CD4-positive, CD25-positive, alpha-beta regulatory T cell (primary cell): ENCODE results near the gene MTR. TPM values are rescaled to one million over a fixed set of nuclear protein-coding genes. Genes with fewer than 3 reads are reported as not detected.

ENCODE experiments used
- ATAC-seq, 2 donors: fragments of 150-1000 bp; cut with Tn5 transposase; one replicate each; pipeline ENCODE4 v1.10.0; 2021; ENCODE audit warnings: low read depth in 2 of 2, moderate number of reproducible peaks in 2 of 2, moderate library complexity in 1 of 2
- DNase-seq, 3 donors: peaks; one replicate each; pipeline versions ENCODE4 v3.0.0 to v3.0.0-alpha.2; 2012 to 2022; ENCODE audit warnings: mixed read lengths in 1 of 3
- H3K27ac ChIP-seq: one replicate; pipeline ENCODE4 v1.7.0; 2013; ENCODE audit warnings: mild to moderate bottlenecking, low read length; ENCODE audit not compliant: insufficient read depth, poor library complexity, severe bottlenecking
- H3K27me3 ChIP-seq: one replicate; pipeline ENCODE4 v1.7.0; 2013; ENCODE audit warnings: low read length; ENCODE audit not compliant: control insufficient read depth, insufficient read depth
- H3K36me3 ChIP-seq: one replicate; pipeline ENCODE4 v1.7.0; 2013; ENCODE audit warnings: mild to moderate bottlenecking, low read length, moderate library complexity; ENCODE audit not compliant: control insufficient read depth, insufficient read depth
- H3K4me1 ChIP-seq: 2 replicates; pipeline ENCODE4 v1.7.0; 2013; ENCODE audit warnings: mild to moderate bottlenecking, low read length; ENCODE audit not compliant: insufficient read depth, control insufficient read depth, poor library complexity, severe bottlenecking
- H3K4me3 ChIP-seq: one replicate; pipeline ENCODE4 v1.7.0; 2013; ENCODE audit warnings: low read depth, mild to moderate bottlenecking, low read length, moderate library complexity
- H3K9me3 ChIP-seq, 2 experiments: 1 replicate in 1 of 2; 2 replicates in 1 of 2; pipeline ENCODE4 v1.7.0; 2013; ENCODE audit warnings: low read length in 2 of 2, mild to moderate bottlenecking in 1 of 2, moderate library complexity in 1 of 2; ENCODE audit not compliant: control insufficient read depth in 2 of 2
- H3K27ac Mint-ChIP-seq, 3 donors: one replicate each; pipeline ENCODE4 v1.8.0; 2020 to 2022; ENCODE audit warnings: mild to moderate bottlenecking in 3 of 3, mixed read lengths in 3 of 3, moderate library complexity in 2 of 3
- H3K27me3 Mint-ChIP-seq: one replicate; pipeline ENCODE4 v1.8.0; 2022; ENCODE audit warnings: mild to moderate bottlenecking, mixed read lengths
- H3K36me3 Mint-ChIP-seq: one replicate; pipeline ENCODE4 v1.8.0; 2020; ENCODE audit warnings: mixed read lengths
- H3K4me1 Mint-ChIP-seq, 4 donors: one replicate each; pipeline ENCODE4 v1.8.0; 2020 to 2022; ENCODE audit warnings: mixed read lengths in 4 of 4, mild to moderate bottlenecking in 1 of 4
- H3K4me3 Mint-ChIP-seq, 4 donors: one replicate each; pipeline ENCODE4 v1.8.0; 2020 to 2022; ENCODE audit warnings: mild to moderate bottlenecking in 4 of 4, mixed read lengths in 4 of 4, moderate library complexity in 3 of 4
- H3K9me3 Mint-ChIP-seq, 7 donors: one replicate each; pipeline ENCODE4 v1.8.0; 2020 to 2022; ENCODE audit warnings: mixed read lengths in 7 of 7, mild to moderate bottlenecking in 3 of 7, moderate library complexity in 2 of 7
- polyA plus RNA-seq, 4 donors: library from polyadenylated mRNA; unstranded; fragments of 300-500 nt; fragmentation: Illumina TruSeq; gene quantifications; one replicate each; pipeline ENCODE4 v1.2.3, GENCODE V29; 2021
- total RNA-seq: library from RNA; stranded (reverse); gene quantifications from one replicate; pipeline ENCODE4 v1.2.3, GENCODE V29; 2022

Gene MTR
- total and polyA plus RNA-seq, 5 donors from 2014 or later, result 12.6 to 44.5 (median 14.8) TPM

- peaks cover 2% of the 10 kb centered on the region for H3K27me3 ChIP-seq
- no peaks in the 10 kb centered on the region for H3K9me3 ChIP-seq
- H3K27ac ChIP-seq, result no peak overlapping the region
- H3K4me3 ChIP-seq, result no peak overlapping the region
- H3K27me3 Mint-ChIP-seq, result peaks cover 4% of the 10 kb centered on the region
- no peaks in the 10 kb centered on the region for H3K9me3 Mint-ChIP-seq
- ATAC-seq, result no peak
- DNase-seq, result peak in 1 of 3 donors; percentile 27
- H3K4me1 ChIP-seq, result no peaks in the 10 kb centered on the region
- no peak overlapping the region for H3K27ac Mint-ChIP-seq
- no peaks in the 10 kb centered on the region for H3K36me3 Mint-ChIP-seq
- no peaks in the 10 kb centered on the region for H3K36me3 ChIP-seq
- no peak overlapping the region for H3K4me3 Mint-ChIP-seq
- H3K4me1 Mint-ChIP-seq, result no peaks in the 10 kb centered on the region
Observed at GRCh38 chr1:236753516-236753915, 41.6 kb upstream of the MTR start.

GRCh38 chr1:236753964-236754363, 41.1 kb upstream of the MTR start:
- Histone ChIP-seq H3K4me1 (no peaks in the 10 kb centered on the region), H3K9me3 (no peaks in the 10 kb centered on the region), H3K4me3 (no peak overlapping the region), H3K27ac (no peak overlapping the region), H3K27me3 (peaks cover 2% of the 10 kb centered on the region), H3K36me3 (no peaks in the 10 kb centered on the region)
- no peak overlapping the region for H3K27ac Mint-ChIP-seq
- no peaks in the 10 kb centered on the region for H3K36me3 Mint-ChIP-seq
- H3K9me3 Mint-ChIP-seq, result no peaks in the 10 kb centered on the region
- peaks cover 1% of the 10 kb centered on the region for H3K27me3 Mint-ChIP-seq
- peaks cover 0 to 1% (median 0%) of the 10 kb centered on the region in 4 donors for H3K4me1 Mint-ChIP-seq
- no peak overlapping the region for H3K4me3 Mint-ChIP-seq
- no peak for DNase-seq
- ATAC-seq, result no peak

- H3K36me3 Mint-ChIP-seq, result no peaks in the 10 kb centered on the region
- H3K9me3 ChIP-seq, result no peaks in the 10 kb centered on the region
- no peak overlapping the region for H3K27ac ChIP-seq
- no peaks in the 10 kb centered on the region for H3K4me1 ChIP-seq
- no peaks in the 10 kb centered on the region for H3K36me3 ChIP-seq
- H3K27me3 ChIP-seq, result peaks cover 2% of the 10 kb centered on the region
- DNase-seq (no peak), ATAC-seq (no peak)
- peaks cover 0 to 7% (median 3%) of the 10 kb centered on the region in 4 donors for H3K4me1 Mint-ChIP-seq
- H3K27ac Mint-ChIP-seq, result no peak overlapping the region
- peaks cover 5% of the 10 kb centered on the region for H3K27me3 Mint-ChIP-seq
- H3K4me3 Mint-ChIP-seq, result no peak overlapping the region
- H3K4me3 ChIP-seq, result no peak overlapping the region
- H3K9me3 Mint-ChIP-seq, result no peaks in the 10 kb centered on the region
Observed at GRCh38 chr1:236754525-236755210, 40.4 kb upstream of the MTR start.

GRCh38 chr1:236757640-236758039, 37.5 kb upstream of the MTR start:
- H3K27me3 Mint-ChIP-seq, result peaks cover 9% of the 10 kb centered on the region
- no peaks in the 10 kb centered on the region for H3K36me3 Mint-ChIP-seq
- Histone ChIP-seq H3K27ac (no peak overlapping the region), H3K27me3 (no peaks in the 10 kb centered on the region), H3K4me1 (no peaks in the 10 kb centered on the region), H3K4me3 (no peak overlapping the region), H3K9me3 (no peaks in the 10 kb centered on the region), H3K36me3 (no peaks in the 10 kb centered on the region)
- H3K4me1 Mint-ChIP-seq, result peaks cover 0 to 7% (median 3%) of the 10 kb centered on the region in 4 donors
- H3K9me3 Mint-ChIP-seq, result no peaks in the 10 kb centered on the region
- no peak overlapping the region for H3K4me3 Mint-ChIP-seq
- no peak overlapping the region for H3K27ac Mint-ChIP-seq
- DNase-seq (no peak), ATAC-seq (no peak)

- Histone ChIP-seq H3K4me3 (peak overlapping the region; percentile 34), H3K9me3 (no peaks in the 10 kb centered on the region), H3K27me3 (peaks cover 1% of the 10 kb centered on the region), H3K36me3 (no peaks in the 10 kb centered on the region), H3K4me1 (no peaks in the 10 kb centered on the region), H3K27ac (no peak overlapping the region)
- Mint-ChIP-seq H3K4me1 (peaks cover 0 to 7% (median 3%) of the 10 kb centered on the region in 4 donors), H3K27me3 (peaks cover 11% of the 10 kb centered on the region), H3K4me3 (peak overlapping the region in 1 of 4 donors; percentile 49), H3K36me3 (no peaks in the 10 kb centered on the region), H3K27ac (peak overlapping the region in 2 of 3 donors; percentile 9 to 75), H3K9me3 (no peaks in the 10 kb centered on the region)
- ATAC-seq, result no peak
- DNase-seq, result peak in 2 of 3 donors; percentile 38 to 66
Observed at GRCh38 chr1:236759252-236759859, 35.7 kb upstream of the MTR start.

GRCh38 chr1:236760480-236760879, 34.6 kb upstream of the MTR start:
- H3K4me1 ChIP-seq, result no peaks in the 10 kb centered on the region
- no peaks in the 10 kb centered on the region for H3K9me3 ChIP-seq
- no peak overlapping the region for H3K27ac ChIP-seq
- H3K36me3 ChIP-seq, result no peaks in the 10 kb centered on the region
- H3K9me3 Mint-ChIP-seq, result no peaks in the 10 kb centered on the region
- no peak for ATAC-seq
- H3K4me3 ChIP-seq, result no peak overlapping the region
- DNase-seq, result no peak
- H3K27me3 ChIP-seq, result peaks cover 1% of the 10 kb centered on the region
- no peak overlapping the region for H3K4me3 Mint-ChIP-seq
- H3K27ac Mint-ChIP-seq, result peak overlapping the region in 1 of 3 donors; percentile 20
- peaks cover 11% of the 10 kb centered on the region for H3K27me3 Mint-ChIP-seq
- H3K36me3 Mint-ChIP-seq, result no peaks in the 10 kb centered on the region
- H3K4me1 Mint-ChIP-seq, result peaks cover 0 to 7% (median 3%) of the 10 kb centered on the region in 4 donors

GRCh38 chr1:236760986-236761385, 34.1 kb upstream of the MTR start:
- ATAC-seq (no peak), DNase-seq (no peak)
- no peaks in the 10 kb centered on the region for H3K36me3 ChIP-seq
- no peak overlapping the region for H3K27ac ChIP-seq
- H3K36me3 Mint-ChIP-seq, result no peaks in the 10 kb centered on the region
- H3K4me3 Mint-ChIP-seq, result no peak overlapping the region
- no peak overlapping the region for H3K4me3 ChIP-seq
- no peaks in the 10 kb centered on the region for H3K9me3 Mint-ChIP-seq
- H3K27ac Mint-ChIP-seq, result no peak overlapping the region
- H3K4me1 Mint-ChIP-seq, result peaks cover 0 to 7% (median 3%) of the 10 kb centered on the region in 4 donors
- peaks cover 1% of the 10 kb centered on the region for H3K27me3 ChIP-seq
- H3K4me1 ChIP-seq, result no peaks in the 10 kb centered on the region
- peaks cover 15% of the 10 kb centered on the region for H3K27me3 Mint-ChIP-seq
- no peaks in the 10 kb centered on the region for H3K9me3 ChIP-seq
